NCI-H2196 (cell line): ENCODE data around the gene CAPN15.
A peak's percentile ranks its signal among the peaks of the same experiment; 100 is the strongest.
"Not testable (repeated sequence)": the region's sequence is repeated elsewhere in the genome, so short reads cannot be mapped to it uniquely, and the experiment has no call there.

Source experiments
- DNase-seq: peaks from one replicate; lab custom pipeline; 2025; ENCODE audit not compliant: unreplicated experiment; lab: John Stamatoyannopoulos, UW

CAPN15 gene

GRCh38 chr16:527015-527903 lies at the start of gene CAPN15:
TSS of gene CAPN15 (plus strand) at chr16:527712. CDS start at chr16:546839, 19,127 bp downstream.
- peak; percentile 96 for DNase-seq

DNA sequence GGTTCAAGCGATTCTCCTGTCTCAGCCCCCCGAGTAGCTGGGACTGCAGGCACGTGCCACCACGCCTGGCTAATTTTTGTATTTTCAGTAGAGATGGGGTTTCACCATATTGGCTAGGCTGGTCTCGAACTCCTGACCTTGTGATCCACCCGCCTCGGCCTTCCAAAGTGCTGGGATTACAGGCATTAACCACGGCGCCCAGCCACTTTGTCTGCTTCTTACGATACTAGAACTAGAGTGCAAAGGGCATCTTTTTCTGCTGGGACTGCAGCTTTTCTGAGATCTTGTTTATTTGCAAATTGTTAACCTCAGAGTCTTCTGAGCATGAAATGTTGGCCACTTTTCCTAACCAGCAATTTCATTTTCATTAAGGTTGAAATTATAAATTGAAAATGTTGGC lies 49.2 kb upstream of the CAPN15 start:
- DNase-seq = not testable (repeated sequence)

DNA sequence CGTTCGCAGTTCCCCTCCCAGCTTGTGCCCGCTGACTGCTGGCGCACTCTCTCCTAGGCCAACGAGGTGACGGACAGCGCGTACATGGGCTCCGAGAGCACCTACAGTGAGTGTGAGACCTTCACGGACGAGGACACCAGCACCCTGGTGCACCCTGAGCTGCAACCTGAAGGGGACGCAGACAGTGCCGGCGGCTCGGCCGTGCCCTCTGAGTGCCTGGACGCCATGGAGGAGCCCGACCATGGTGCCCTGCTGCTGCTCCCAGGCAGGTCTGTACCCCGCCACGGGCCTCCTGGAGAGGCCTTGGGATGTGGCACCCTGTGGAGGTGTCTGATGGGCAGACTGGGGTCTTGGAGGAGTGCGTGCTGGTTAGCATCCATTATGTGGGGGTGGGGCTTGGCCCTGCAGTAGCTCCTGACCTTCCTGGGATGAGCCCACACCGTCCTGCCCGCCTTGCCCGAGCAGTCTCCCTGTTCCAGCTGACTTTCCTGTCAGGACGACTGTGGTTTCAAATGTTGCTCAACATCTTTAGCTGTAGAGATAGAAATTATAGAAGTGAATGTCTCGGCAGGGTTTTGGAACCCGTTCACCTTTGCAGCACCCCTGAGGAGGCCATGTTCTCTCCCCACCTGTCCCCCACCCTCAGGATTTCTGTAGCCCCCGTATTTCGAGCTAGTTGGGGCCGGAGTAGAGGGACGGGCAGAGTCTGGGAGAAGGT lies 44.9 kb upstream of the CAPN15 start:
- no peak for DNase-seq

GRCh38 chr16:483341-484075 lies 44.0 kb upstream of the CAPN15 start:
- DNase-seq = no peak

- DNase-seq = no peak
Observed at GRCh38 chr16:489606-490005, 37.9 kb upstream of the CAPN15 start.

- DNase-seq = no peak
Observed at GRCh38 chr16:490768-491167, 36.7 kb upstream of the CAPN15 start.

- DNase-seq = no peak
Observed at GRCh38 chr16:491220-491919, 36.1 kb upstream of the CAPN15 start.

DNA sequence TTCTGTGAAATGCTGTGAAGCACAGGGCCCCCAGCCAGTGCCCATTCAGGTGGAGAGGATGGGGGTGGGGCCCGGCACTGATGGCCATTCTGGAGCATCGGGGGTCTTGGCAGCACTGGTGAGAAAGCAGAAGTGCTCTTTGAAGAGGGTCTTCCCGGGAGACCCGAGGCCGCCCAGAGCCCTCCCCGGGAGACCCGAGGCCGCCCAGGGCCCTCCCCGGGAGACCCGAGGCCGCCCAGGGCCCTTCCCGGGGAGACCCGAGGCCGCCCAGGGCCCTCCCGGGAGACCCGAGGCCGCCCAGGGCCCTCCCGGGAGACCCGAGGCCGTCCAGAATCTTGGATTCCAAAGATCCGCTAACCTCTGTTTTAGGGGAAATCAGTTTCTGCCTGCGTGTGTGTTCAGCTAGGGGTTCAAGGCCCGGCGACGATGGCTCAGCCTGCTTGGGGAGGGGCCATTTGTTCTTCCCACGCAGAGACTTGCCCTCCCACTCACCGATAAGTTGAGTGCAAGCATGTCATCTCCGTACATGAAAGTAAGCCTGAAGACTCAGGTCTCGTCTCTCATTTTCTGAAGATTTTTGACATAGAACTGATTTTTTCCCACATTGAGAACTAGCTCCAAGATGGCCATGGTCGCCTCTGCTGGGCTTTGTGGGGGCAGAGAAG lies 35.2 kb upstream of the CAPN15 start:
- no peak for DNase-seq

DNA sequence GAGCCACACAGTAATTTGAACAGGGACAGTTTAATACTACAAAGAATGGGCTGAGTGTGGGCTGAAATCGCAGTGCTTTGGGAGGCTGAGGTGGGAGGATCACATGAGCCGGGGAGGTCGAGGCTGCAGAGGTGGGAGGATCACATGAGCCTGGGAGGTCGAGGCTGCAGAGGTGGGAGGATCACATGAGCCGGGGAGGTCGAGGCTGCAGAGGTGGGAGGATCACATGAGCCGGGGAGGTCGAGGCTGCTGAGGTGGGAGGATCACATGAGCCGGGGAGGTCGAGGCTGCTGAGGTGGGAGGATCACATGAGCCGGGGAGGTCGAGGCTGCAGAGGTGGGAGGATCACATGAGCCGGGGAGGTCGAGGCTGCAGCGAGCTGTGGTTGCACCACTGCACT lies 32.8 kb upstream of the CAPN15 start:
- DNase-seq = not testable (repeated sequence)

DNA sequence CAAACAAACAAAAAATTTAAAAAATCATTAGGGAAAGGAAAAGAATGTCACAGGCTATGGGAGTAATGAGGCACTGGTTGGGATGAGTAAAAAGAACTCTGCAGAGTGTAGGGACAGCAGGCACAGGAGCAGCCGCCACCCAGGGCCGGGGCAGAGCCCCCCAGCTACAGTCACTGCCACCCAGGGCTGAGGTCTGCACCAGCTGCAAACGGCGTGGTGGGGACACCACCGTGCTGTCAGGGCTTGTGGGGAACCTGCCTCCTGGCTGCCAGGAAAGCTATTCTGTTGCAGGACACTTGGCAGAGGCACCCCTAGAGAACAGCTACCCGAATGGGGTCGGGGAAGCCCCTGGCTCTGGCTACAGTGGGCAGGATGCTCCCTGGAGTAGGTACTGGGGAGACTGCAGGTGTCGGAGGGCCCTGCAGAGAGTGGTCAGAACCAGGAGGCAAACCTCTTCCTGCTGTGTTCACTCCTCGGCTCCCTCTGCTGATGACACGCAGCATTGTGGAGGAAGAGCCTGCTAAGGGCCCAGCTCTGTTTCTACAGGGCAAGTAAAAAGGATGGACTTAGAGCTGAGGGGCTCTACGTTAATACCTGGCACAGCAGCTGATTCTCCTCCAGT lies 32.3 kb upstream of the CAPN15 start:
- peak; percentile 69 for DNase-seq

- DNase-seq = no peak
Observed at GRCh38 chr16:496097-496886, 31.2 kb upstream of the CAPN15 start.

DNA sequence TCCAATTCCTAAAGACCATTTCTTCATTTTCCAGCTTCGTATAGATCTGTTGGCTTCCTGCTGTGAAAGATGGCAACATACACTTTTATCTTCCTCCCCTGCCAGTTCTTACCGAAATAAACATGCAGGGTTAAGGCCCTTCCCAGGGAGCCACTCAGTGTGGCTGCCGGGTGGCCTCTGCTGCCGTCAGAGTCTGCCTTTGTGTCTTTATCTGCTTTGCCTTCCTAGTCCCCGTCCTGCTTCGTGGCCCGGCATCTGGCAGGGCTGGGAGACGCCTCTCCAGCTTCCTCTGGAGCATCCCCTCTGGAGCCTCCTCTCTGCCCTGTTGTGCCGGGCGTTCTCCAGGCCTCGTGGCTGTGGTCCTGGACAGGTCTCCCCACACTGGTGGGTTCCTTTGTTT lies 30.3 kb upstream of the CAPN15 start:
- no peak for DNase-seq

DNA sequence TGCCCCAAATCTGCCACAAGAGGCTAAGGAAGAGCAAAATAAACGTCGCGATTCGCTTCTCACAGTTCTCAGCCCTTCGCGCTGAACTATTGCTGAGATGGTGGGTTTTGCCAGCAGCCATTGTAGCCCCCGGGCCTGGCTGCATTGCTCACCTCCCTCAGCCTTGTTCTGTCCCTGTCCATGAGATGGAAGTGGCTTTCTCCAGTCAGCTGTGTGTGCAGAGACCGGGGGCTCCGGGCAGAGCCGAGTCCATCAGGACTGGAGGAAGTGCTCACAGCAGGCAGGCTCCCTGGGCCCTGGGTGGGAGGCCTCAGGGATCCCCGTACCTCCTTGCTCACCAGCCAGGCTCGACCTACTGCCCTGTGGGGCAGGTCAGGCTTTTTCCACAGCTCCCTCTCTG lies 27.6 kb upstream of the CAPN15 start:
- no peak for DNase-seq

- DNase-seq = no peak
Observed at GRCh38 chr16:500709-501108, 26.8 kb upstream of the CAPN15 start.

DNA sequence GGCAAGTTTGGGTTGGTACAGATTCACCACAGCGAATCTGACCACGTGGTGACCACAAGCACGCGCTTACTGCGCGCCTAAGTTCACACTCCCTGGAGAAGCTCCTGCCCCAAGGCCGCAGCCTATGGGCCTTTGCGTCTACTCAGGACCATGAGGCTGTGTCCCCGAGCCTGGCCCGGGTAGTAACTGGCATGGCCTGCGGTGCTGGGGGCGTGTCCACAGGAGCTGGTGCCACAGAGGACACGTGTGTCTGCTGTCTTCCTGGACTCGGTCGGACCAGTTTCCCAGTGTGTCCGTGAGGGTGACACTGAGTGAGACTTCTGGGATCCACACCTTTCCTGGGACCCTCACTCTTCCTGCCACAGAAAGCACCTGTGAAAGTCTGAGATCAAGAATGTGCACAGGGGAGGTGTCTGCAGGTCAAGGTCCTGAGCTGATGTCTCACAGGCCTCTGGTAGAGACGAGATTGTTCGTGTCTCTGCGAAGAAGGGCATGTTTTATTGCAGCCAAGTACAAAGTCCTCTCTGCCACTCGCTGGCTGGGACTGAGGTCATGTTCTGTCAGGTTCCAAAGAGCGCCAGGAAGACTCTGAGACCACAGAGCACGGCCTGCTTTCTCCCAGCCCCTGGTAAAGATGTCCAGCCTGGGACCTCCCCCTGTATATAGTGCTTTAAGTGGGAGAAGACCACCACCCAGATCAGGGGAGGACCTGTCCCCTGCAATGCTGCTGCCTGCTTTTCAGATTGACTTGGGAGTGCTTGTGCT lies 25.2 kb upstream of the CAPN15 start:
- no peak for DNase-seq

DNA sequence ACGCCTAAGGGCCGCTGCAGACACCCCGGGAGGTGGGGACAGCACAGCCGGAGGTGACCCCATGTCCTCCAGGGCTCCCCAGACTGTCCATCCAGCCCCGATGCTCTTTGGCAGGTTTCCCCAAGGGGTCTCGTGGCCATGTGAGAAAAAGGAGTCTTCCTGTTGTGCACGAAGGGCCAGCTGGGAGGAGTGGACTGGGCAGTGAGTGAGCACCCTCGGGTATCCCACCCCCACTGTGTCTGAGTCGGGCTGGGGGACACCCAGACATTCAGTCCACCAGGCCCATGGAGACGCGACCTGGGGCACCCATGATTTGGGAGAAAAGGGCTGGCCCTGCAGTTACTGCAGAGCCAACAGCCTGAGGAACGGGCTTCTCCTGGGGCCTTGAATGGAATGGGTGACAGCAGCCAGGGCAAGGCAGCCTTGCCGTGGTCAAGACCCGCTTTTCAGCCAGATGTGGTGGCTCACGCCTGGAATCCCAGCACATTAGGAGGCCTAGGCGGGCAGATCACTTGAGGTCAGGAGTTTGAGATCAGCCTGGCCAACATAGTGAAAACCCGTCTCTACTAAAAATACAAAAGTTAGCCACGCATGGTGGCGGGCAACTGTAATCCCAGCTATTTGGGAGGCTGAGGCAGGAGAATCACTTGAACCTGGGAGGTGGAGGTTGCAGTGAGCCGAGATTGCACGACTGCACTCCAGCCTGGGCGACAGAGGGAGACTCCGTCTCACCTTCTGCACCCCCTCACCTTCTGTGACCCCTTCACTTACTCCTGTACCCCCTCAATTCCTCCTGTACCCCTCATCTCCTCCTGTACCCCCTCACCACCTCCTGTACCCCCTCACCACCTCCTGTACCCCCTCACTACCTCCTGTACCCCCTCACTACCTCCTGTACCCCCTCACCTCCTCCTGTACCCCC lies 24.1 kb upstream of the CAPN15 start:
- DNase-seq = no peak

- DNase-seq = no peak
Observed at GRCh38 chr16:505479-506245, 21.9 kb upstream of the CAPN15 start.
